ENCODE results near the gene SRD5A2. TPM values are rescaled to one million over a fixed set of nuclear protein-coding genes. Genes with fewer than 3 reads are reported as not detected.

SRD5A2 gene
- total RNA-seq, 1 experiment from 2014 or later = not detected

DNA sequence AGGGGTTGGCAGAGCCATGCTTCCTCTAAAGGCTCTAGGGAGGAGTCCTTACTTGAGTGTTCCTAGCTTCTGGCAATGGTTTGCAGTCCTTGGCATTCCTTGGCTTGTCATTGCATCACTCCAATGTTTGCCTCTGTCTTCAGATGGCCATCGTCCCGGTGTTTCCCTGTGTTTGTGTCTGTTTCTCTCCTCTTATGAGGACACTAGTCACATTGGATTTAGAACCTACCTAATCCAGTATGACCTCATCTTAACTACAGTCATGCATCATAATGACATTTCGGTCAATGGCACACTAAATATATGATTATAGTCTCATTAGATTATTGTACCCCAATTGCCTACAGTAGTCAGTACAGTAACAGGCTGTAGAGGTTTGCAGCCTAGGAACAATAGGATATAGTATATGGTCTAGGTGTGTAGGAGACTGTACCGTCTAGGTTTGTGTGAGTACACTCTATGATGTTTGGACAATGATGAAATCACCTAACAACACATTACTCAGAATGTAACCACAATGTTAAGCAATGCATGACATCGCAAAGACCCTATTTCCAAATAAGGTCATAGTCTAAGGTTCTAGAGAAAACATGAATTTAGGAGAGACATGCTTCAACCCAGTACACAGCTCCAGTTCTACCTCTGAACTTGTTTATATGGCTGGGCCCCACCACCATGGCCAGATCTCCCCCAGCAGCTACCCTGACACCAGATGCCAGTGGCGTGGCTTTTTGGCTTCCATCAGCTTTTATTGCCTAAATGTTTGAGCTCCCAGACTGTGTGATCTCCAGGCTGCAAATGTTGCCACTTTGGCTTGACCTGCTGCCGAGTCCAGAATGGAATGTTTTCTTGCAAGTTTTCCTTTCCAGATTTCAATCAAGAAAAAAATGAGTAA is 22.1 kb downstream of the SRD5A2 start:
- no TSS peak for BruUV-seq (replicated peaks)
- no peak overlapping the region for H3K4me3 ChIP-seq (ENCODE audit: low read depth, low read length, poor library complexity, severe bottlenecking)
- POLR2A ChIA-PET (ENCODE audit: low non-redundant PET) = no interaction called here
- intact Hi-C loops (cut with micrococcal nuclease; ENCODE audit: unreplicated experiment) = no loop called here
- H3K27ac ChIP-seq (ENCODE audit: low read depth, low read length, poor library complexity, severe bottlenecking) = no peak overlapping the region
- no peak for DNase-seq (ENCODE audit: low spot score)
- no peaks in the 10 kb centered on the region for H3K4me1 ChIP-seq (ENCODE audit: insufficient read depth, low read length, poor library complexity, severe bottlenecking)
- H3K27me3 ChIP-seq (replicated peaks; ENCODE audit: insufficient read depth, low read depth, low read length, poor library complexity) = peaks cover 16% of the 10 kb centered on the region
- no peaks in the 10 kb centered on the region for H3K36me3 ChIP-seq (ENCODE audit: insufficient read depth, low read length, poor library complexity, severe bottlenecking)
- H3K9me3 ChIP-seq (ENCODE audit: low read depth, low read length, poor library complexity, severe bottlenecking) = no peaks in the 10 kb centered on the region
- no peak for TF ChIP-seq EZH2 (IDR thresholded peaks at IDR 0.05; ENCODE audit: borderline replicate concordance, low read depth, low read length, poor library complexity, severe bottlenecking)
- TF ChIP-seq, protein P1, sequence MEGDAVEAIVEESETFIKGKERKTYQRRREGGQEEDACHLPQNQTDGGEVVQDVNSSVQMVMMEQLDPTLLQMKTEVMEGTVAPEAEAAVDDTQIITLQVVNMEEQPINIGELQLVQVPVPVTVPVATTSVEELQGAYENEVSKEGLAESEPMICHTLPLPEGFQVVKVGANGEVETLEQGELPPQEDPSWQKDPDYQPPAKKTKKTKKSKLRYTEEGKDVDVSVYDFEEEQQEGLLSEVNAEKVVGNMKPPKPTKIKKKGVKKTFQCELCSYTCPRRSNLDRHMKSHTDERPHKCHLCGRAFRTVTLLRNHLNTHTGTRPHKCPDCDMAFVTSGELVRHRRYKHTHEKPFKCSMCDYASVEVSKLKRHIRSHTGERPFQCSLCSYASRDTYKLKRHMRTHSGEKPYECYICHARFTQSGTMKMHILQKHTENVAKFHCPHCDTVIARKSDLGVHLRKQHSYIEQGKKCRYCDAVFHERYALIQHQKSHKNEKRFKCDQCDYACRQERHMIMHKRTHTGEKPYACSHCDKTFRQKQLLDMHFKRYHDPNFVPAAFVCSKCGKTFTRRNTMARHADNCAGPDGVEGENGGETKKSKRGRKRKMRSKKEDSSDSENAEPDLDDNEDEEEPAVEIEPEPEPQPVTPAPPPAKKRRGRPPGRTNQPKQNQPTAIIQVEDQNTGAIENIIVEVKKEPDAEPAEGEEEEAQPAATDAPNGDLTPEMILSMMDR (conservative IDR thresholded peaks at IDR 0.05; ENCODE audit: low read depth, low read length) = no peak
- CTCF ChIA-PET = no interaction called here

DNA sequence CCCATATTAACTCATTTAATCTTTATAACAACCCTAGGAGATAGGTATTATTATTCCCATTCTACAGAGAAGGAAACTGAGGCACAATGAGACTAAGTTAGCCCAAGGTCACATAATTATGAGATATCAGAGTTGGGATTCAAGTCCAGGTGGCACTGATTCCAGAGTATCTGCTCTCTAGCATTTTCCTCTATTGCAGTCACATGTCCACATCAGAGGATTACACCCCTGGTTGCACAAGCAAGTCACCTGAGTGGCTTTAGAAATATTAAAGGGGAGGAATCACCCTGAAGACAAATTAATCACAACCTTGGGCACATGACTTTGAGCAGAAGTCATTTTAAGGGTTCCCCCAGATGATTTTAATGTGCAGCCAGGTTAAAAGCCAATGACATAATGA is 23.8 kb downstream of the SRD5A2 start:
- TF ChIP-seq, protein P1 (conservative IDR thresholded peaks at IDR 0.05; ENCODE audit: low read depth, low read length) = no peak
- no peak for TF ChIP-seq EZH2 (IDR thresholded peaks at IDR 0.05; ENCODE audit: borderline replicate concordance, low read depth, low read length, poor library complexity, severe bottlenecking)
- Histone ChIP-seq H3K9me3 (ENCODE audit: low read depth, low read length, poor library complexity, severe bottlenecking) (no peaks in the 10 kb centered on the region), H3K36me3 (ENCODE audit: insufficient read depth, low read length, poor library complexity, severe bottlenecking) (no peaks in the 10 kb centered on the region), H3K27ac (ENCODE audit: low read depth, low read length, poor library complexity, severe bottlenecking) (no peak overlapping the region), H3K27me3 (replicated peaks; ENCODE audit: insufficient read depth, low read depth, low read length, poor library complexity) (peaks cover 8% of the 10 kb centered on the region), H3K4me3 (ENCODE audit: low read depth, low read length, poor library complexity, severe bottlenecking) (no peak overlapping the region), H3K4me1 (ENCODE audit: insufficient read depth, low read length, poor library complexity, severe bottlenecking) (no peaks in the 10 kb centered on the region)
- intact Hi-C loops (cut with micrococcal nuclease; ENCODE audit: unreplicated experiment) = no loop called here
- ChIA-PET CTCF (no interaction called here), POLR2A (ENCODE audit: low non-redundant PET) (no interaction called here)
- DNase-seq (ENCODE audit: low spot score) = no peak
- no TSS peak for BruUV-seq (replicated peaks)

DNA sequence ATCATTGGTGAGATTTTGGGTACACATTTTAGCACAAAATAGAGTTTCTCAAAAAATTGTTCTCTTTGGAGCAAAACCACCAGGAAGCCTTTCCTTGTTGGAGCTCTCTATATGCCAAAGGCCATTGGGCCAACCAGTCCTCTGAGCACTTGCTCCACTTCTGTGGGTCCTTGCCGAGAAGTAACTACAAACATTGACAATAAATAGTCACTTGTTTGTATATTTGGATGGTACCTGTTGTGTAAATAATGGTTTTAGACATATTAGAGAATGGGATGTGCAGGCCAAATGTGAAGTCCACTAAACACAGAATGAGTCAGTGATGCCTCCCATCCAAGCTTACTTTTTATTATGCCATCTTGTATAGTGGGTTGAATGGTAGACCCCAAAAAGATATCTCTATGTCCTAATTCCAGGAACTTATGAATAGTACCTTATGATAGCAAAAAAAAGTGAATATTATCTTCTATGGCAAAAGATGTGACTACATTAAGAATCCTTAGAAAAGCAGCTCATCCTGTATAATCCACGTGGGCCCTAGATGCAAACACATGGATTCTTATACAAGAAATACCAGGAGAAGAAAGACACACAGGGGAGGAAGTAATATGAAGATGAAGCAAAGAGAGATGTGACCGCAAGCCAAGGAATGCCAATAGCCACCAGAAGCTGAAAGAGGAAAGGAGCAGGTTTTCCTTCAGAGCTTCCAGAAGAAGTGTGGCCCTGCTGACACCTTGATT is 24.6 kb downstream of the SRD5A2 start:
- Histone ChIP-seq H3K4me3 (ENCODE audit: low read depth, low read length, poor library complexity, severe bottlenecking) (no peak overlapping the region), H3K36me3 (ENCODE audit: insufficient read depth, low read length, poor library complexity, severe bottlenecking) (no peaks in the 10 kb centered on the region), H3K9me3 (ENCODE audit: low read depth, low read length, poor library complexity, severe bottlenecking) (no peaks in the 10 kb centered on the region), H3K4me1 (ENCODE audit: insufficient read depth, low read length, poor library complexity, severe bottlenecking) (no peaks in the 10 kb centered on the region), H3K27me3 (replicated peaks; ENCODE audit: insufficient read depth, low read depth, low read length, poor library complexity) (peaks cover 3% of the 10 kb centered on the region), H3K27ac (ENCODE audit: low read depth, low read length, poor library complexity, severe bottlenecking) (no peak overlapping the region)
- TF ChIP-seq EZH2 (IDR thresholded peaks at IDR 0.05; ENCODE audit: borderline replicate concordance, low read depth, low read length, poor library complexity, severe bottlenecking) = no peak
- TF ChIP-seq, protein P1 (conservative IDR thresholded peaks at IDR 0.05; ENCODE audit: low read depth, low read length) = no peak
- no peak for DNase-seq (ENCODE audit: low spot score)
- intact Hi-C loops (cut with micrococcal nuclease; ENCODE audit: unreplicated experiment) = no loop called here
- no TSS peak for BruUV-seq (replicated peaks)
- ChIA-PET POLR2A (ENCODE audit: low non-redundant PET) (no interaction called here), CTCF (no interaction called here)
